Dedifferentiated amniotic fluid mesenchymal stem cell (primary cell): ENCODE measurements around the gene CAMTA1.

Experiments
- DNase-seq: peaks from one replicate; pipeline ENCODE4 v3.0.0-alpha.2; 2016; ENCODE audit errors: extremely low spot score

The CAMTA1 gene

DNA sequence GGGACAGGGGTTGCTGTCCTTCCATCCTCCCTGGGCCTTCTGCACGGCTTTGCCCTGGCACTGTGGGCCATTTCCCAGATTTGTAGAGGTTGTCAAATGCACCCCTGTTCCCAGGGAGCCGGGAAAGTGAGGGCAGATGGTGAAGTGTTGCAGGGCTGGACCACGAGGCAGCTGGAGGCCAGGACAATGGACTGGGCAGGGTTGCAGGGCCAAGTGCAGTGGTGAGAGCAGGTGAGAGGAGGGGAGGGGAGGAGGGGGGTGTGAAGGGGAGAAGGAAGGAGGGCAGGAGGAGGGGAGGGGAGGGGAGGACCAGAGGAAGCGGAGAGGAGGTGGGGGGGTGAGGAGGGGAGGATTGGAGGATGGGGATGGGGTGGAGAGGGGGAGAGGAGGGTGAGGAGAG is 443.9 kb downstream of the CAMTA1 start:
- DNase-seq, result no peak

DNA sequence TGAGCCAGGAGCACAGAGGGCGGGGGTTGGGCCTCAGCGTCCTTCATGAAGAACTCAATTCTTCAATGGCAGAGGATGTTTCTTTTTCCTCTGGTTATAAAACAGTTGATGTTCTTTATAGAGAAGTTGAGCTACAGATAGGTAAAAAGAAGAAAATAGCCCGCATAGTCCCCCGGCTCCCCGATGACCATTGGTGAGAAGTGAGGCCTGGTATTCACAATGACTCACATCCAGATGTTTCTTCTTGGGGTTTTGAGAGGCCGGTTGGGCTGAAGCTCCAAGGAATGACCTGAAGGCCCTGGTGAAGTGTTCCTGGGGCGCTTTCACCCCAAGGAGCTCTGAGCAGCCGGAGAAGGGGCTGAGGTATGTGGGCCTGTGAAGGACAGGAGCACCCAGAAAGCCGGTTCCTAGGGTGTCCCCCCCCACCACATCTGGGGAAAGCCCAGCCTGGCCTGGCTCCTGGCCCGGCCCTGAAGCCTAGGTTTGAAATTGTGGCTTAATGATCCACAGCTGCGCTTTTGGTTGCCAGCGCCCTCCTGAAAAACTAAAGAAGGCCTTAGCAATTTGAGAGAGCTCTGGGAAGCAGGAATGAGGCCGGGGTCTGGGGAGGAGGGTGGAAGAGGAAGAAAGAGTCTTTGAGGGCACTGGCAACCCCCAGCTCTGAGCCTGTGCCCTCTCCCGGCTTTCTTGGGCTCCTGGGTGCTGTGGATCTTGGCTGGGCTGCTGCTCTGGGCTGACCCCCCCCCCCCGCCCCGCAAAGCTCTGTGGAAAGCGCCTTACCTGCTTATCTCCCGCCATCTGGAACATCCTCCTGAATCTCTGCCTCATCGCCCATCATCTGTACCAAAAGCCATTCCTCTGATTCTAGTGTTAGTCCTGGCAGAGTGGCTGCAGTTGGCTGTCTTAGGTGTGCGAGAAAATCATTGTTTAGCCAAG is 444.7 kb downstream of the CAMTA1 start:
- no peak for DNase-seq

DNA sequence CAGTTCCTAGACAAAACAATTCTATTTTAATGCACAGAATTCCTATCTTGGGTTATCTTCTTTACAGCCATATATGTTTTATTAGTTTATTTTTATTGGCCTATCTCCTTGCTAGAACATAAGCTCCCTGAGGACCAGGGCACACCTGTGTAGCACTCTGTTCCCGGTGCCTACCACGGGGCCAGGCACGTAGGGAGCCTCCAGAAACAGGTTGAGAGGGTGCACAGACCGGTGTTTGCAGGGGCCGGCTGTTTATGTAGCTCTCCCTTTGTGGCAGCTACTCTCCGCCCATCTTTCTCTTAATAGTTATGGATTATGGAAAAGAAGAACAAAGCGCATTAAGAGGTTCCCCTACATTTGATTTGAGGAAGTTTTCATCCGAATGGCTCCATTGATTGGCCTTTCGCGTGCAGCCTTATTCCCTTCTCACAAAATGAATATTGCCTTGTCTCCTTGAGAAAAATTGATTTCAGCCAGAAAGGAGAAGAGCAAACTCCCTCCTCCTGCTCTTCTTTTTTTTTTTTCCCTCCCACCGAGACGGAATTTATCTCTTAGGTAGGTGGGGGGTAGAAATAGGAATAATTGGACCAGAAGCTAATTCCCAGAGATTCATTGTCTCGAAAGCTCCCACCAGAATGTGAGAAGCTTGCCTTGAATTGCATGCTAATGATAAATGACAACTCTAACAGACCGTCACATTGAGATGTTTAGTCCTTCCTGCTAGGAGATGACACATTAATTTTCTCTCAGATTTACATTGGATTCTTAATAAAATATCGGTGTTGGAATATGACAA is 447.4 kb downstream of the CAMTA1 start:
- no peak for DNase-seq

DNA sequence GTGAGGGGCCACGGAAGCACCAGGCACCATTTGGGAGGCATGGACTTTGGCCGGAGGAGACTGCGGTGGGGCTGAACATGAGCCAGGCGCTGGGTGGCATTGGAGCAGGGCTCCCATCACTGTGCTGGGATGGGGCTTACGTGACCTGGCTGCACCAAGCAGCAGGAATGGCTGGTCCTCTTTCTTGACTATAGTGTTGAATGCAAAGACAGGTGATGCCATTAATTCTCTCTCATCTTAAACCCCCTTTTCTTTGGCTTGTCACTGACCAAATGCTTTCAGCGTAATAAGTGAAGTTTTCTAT is 447.9 kb downstream of the CAMTA1 start:
- no peak for DNase-seq

DNA sequence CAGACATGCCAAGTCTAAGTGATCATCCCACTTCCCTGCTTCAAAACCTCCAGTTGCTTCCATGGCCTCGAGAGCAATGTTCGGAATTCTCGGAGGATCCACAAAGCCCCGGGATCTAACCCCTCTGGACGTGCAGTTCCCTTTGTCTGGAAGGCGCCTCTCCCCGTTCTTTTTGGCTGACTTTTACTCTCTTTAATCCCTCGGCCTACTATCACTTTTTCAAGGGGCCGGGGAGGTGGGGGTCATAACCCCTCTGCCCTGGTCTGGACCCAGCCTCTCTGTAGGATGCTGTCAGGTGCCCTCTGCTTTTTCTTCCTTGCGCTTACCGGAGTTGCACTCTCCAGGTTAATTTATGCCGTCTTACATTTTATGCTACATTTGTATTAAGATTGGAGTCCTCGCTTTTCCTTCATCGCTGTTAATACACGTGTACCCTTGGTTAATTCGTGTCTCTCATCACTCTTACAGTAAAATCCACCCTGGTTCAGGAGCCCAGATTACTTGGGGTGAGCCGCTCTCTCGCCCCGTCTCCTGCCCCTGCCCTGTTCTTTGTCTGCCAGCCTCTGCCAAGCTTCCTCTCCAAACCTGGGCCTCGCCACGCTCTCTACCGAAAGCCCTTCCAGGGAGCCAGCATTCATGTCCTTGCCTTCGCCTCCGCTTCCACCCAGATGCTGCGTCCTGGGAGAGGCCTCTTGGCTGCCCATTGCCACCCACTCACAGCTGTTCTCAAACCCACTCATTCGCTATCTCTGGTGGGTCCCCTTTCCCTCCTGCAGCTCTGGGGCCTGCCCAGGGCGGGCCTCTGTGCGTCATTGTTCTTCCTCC is 448.6 kb downstream of the CAMTA1 start:
- no peak for DNase-seq

DNA sequence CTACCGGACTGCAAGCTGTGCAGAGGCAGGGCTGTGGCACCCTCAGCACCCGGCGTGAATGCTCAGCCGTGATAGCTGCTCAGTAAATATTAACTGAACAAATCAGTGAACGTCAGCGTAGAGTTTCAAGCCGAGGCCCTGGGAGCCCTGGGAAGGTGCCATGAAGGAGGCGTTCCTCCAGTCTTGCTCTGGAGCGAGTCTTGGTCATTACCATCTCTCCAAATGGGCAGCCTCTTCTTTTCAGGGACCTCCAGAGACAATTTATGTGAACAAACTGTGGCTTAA is 449.2 kb downstream of the CAMTA1 start:
- no peak for DNase-seq

DNA sequence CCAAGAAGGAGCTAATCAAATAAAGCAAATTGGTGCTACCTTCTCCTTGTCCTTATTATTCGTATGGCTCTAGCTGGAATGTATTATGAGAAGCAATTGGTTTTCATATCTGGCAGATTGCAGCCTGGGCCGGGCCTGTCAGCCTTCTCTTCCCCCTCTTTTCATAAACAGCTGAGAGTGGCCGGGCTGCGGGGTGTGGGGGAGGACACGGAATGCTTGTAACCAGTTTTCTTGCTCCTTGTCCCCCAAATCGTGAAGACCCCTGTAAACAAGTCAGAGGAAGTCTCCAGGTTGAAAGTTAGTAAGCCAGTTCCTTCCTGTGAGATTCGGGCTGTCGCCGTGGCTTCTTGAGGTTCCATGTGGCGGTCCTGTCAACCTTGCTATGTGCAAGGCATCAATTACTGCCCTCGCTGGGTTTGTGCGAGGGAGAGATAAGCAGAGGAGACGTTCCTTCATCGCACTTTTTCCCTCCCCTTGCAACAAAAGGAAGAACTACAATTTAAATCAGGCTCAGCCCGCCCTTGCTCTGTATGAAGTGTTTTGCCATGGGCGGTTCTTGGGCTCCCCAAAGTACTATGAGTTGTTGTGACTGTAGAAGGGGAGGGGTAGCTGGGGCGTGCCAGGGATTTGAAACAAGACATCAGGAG is 450.7 kb downstream of the CAMTA1 start:
- no peak for DNase-seq

GRCh38 chr1:7236844-7237515 is 451.7 kb downstream of the CAMTA1 start:
- no peak for DNase-seq

DNA sequence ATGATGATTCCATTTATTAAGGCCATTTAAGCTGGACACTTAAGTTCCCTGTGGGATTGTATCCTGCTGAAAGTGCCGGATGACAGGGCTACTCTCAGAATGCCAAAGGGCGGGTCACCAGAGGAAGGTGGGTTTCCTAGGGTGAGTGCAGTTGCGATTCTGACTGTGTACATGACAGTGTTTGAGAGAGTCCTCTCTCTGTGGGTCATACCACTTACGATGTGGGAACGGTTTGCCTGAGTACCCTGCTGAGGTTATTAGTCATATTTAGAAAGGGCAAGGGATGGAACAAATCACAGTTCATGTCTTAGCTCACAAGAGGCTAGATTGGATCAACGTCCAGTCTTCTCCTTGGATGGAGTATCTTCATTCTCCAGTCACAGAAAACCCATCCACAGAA is 461.9 kb downstream of the CAMTA1 start:
- no peak for DNase-seq

DNA sequence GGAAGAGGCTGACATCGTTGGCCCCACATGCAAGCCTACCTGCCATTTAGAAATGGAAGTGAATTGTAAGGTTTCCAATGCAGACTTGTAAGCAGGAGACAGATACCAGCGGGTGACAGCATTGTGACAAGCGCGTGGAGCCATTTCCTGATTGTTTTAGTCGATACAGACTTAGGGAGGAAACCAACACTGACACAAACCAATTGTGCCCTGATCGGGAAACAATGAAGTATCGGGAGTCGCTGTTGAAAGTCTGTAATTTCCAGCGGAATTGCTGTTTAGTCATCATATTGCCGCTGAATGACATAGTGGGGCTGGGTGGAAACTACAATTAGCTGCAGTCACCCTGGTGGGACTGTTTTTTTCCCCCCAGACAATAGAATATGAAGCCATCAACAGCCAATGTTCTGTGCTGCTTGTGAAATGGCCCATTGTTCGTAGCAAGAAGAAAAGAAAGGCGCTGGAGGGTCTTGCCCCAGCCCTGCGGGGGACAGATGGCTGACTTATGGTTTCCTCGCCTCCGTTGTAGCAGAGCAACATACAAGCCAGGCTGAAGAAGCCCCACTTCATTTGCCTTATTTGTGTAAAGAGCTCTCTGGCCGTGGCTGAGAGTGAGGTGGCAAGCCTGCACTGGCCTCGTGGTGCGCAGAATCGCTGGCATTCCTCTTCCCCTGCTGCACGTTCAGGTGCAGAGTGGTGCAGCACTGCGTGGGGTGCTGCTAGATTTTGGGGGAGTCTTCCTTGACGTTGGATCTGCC is 462.7 kb downstream of the CAMTA1 start:
- DNase-seq, result no peak

DNA sequence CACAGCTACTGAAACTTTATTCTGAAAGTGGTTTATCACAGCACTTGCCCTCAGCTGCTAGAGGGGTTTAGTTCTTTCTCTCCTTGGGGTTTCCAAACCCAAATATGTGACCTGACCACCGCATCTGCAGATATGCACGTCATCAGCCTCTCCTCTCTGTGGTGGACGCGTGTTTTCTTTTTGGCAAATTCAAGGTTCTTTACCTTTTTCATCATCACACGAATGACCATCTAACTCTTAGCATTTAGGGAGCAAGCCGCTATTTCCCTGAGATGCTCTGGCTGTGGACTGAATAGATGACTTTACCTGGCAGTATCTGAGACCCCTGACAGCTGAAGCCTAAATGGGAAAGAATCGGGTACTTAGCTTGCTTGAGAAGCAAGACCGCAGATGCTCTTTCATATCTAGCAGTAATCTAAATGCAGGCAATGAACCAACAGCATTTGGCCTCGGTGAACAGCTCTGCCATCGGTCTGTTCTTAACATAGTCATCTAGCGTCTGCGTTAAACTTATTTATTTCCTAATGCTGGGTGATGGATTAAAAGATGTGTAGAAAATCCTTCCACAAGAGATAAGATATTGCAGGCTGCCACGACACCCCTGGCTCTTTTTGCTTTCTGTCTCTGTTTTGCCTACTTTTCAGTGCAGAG is 463.4 kb downstream of the CAMTA1 start:
- no peak for DNase-seq

DNA sequence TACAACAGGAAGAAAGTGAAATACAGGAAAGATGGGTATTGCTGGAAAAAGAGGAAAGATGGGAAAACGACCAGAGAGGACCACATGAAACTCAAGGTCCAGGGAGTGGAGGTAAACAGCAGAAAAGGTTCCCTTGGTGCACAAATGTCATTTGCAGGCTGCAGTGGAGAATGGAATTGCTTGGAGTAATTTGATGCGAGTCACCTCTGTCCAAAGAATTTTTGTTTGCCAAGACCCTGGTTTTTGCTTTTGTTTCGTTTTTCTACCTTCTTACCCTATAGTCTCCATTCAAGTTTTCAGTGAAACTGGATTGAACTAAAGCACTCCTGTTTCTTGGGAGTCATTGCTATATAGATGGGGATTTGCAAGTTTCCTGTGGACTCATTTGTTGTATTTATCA is 464.3 kb downstream of the CAMTA1 start:
- no peak for DNase-seq

GRCh38 chr1:7250176-7250575 is 464.9 kb downstream of the CAMTA1 start:
- no peak for DNase-seq

DNA sequence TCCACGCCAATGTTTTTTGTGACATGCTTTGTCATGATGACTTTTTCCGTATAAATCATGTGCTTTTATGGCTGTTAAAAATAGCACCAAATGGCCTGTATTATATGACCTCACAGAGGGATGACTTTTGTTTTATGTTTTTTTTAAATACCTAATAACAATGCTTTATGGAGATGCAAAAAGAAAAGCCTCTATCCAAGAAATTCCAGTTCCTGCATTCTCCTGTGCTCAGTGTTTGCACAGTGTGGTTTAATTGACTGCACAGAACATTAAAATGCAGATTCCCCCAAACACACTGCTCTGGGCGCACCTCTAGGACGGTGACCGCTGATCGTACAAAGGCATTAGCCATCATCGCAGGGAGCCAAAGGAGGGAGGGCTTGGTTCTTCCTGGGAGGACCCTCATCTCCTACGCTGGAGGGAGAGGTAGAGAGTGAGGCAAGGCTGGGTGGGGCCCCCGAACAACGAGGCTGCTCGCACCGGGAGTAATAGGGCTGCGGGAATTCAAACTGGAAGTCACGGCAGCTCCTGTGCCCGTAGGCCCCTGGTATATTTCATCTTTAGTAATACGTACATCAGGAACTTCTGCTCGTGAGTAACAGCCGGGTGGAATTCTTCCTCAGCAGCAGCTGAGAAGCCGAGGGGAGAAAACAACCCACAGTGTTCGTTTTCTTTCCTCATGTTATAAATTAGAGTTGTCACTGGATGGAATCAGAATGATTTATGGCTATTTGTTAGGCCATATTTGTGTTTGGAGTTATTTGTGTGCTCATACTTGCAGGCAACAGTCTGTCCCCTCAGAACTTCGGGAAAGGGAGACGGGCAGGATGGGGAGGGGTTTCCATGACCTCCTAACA is 465.6 kb downstream of the CAMTA1 start:
- DNase-seq, result no peak

GRCh38 chr1:7251454-7251800 is 466.2 kb downstream of the CAMTA1 start:
- DNase-seq, result no peak

GRCh38 chr1:7252411-7253117 is 467.3 kb downstream of the CAMTA1 start:
- no peak for DNase-seq

DNA sequence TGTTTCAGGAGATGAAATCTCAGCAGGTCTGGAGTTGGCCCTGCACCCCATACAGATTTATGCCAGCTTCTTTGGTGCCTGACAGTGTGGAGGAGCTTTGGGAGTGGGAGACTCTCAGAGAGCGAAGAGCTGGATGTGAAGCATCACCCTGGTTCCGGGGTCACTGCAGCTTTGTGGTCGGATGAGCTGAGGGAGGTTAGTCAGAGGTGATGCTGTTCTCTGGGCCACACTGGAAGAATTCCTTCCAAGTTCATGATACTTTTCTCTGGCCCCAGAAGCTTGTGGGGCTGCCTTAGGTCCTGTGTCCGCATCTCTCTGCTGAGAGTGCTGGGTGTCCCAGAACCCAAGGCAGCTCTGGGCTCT is 467.8 kb downstream of the CAMTA1 start:
- DNase-seq, result no peak

GRCh38 chr1:7253988-7254587 is 468.8 kb downstream of the CAMTA1 start:
- DNase-seq, result no peak
